Measurements from ENCODE around the gene GPR18.
A peak's percentile ranks its signal among the peaks of the same experiment; 100 is the strongest.
"Not testable (repeated sequence)": the region's sequence is repeated elsewhere in the genome, so short reads cannot be mapped to it uniquely, and the experiment has no call there.

Gene GPR18

GRCh38 chr13:99266827-99267226, 8.6 kb upstream of the GPR18 start:
- DNase-seq (ENCODE audit: low read depth): no peak

- peak; percentile 59 for DNase-seq (ENCODE audit: low read depth)
Observed at GRCh38 chr13:99265821-99266426, 7.7 kb upstream of the GPR18 start.

GRCh38 chr13:99265162-99265800, 7.1 kb upstream of the GPR18 start:
- DNase-seq (ENCODE audit: low read depth): no peak

GRCh38 chr13:99264051-99264450, 5.9 kb upstream of the GPR18 start:
- DNase-seq (ENCODE audit: low read depth): no peak

- DNase-seq (ENCODE audit: low read depth): no peak
Observed at GRCh38 chr13:99263126-99263785, 5.1 kb upstream of the GPR18 start.

GRCh38 chr13:99261059-99261458, 2.9 kb upstream of the GPR18 start:
- DNase-seq (ENCODE audit: low read depth): no peak

GRCh38 chr13:99260216-99260615, 2.0 kb upstream of the GPR18 start:
- DNase-seq (ENCODE audit: low read depth): peak; percentile 22

GRCh38 chr13:99258946-99259345, 767 bp upstream of the GPR18 start:
- no peak for DNase-seq (ENCODE audit: low read depth)

GRCh38 chr13:99257291-99257690, 888 bp downstream of the GPR18 start:
- no peak for DNase-seq (ENCODE audit: low read depth)

GRCh38 chr13:99256709-99257108, 1.5 kb downstream of the GPR18 start:
- peak; percentile 73 for DNase-seq (ENCODE audit: low read depth)

GRCh38 chr13:99256283-99256682, 1.9 kb downstream of the GPR18 start:
- DNase-seq (ENCODE audit: low read depth): no peak

- DNase-seq (ENCODE audit: low read depth): no peak
Observed at GRCh38 chr13:99255271-99255670, 2.9 kb downstream of the GPR18 start.

- no peak for DNase-seq (ENCODE audit: low read depth)
Observed at GRCh38 chr13:99254830-99255229, 3.3 kb downstream of the GPR18 start.

- DNase-seq (ENCODE audit: low read depth): no peak
Observed at GRCh38 chr13:99251921-99252320, 6.3 kb downstream of the GPR18 start.

- DNase-seq (ENCODE audit: low read depth): no peak
Observed at GRCh38 chr13:99250982-99251825, 7.0 kb downstream of the GPR18 start.

- not testable (repeated sequence) for DNase-seq (ENCODE audit: low read depth)
Observed at GRCh38 chr13:99249606-99250005, 8.6 kb downstream of the GPR18 start.

GRCh38 chr13:99249178-99249577, 9.0 kb downstream of the GPR18 start:
- not testable (repeated sequence) for DNase-seq (ENCODE audit: low read depth)

GRCh38 chr13:99246100-99246499, 12.1 kb downstream of the GPR18 start:
- no peak for DNase-seq (ENCODE audit: low read depth)

- no peak for DNase-seq (ENCODE audit: low read depth)
Observed at GRCh38 chr13:99237981-99238662, 20.1 kb downstream of the GPR18 start.

- no peak for DNase-seq (ENCODE audit: low read depth)
Observed at GRCh38 chr13:99231721-99232120, 26.5 kb downstream of the GPR18 start.

GRCh38 chr13:99230991-99231390, 27.2 kb downstream of the GPR18 start:
- DNase-seq (ENCODE audit: low read depth): no peak

GRCh38 chr13:99230588-99230987, 27.6 kb downstream of the GPR18 start:
- DNase-seq (ENCODE audit: low read depth): not testable (repeated sequence)

All from iris pigment epithelial cell (primary cell).